HFFc6 (cell line): ENCODE measurements around the gene COA7. TPM values are rescaled to one million over a fixed set of nuclear protein-coding genes. Genes with fewer than 3 reads are reported as not detected.

ENCODE experiments used
- DNase-seq: peaks from one replicate; pipeline ENCODE4 v3.0.0-alpha.2; 2018
- H3K27ac Mint-ChIP-seq: 2 replicates; pipeline ENCODE4 v1.8.0; 2020; ENCODE audit warnings: mild to moderate bottlenecking, mixed read lengths
- H3K27me3 Mint-ChIP-seq: 2 replicates; pipeline ENCODE4 v1.8.0; 2021; ENCODE audit warnings: mild to moderate bottlenecking, moderate library complexity, mixed read lengths; ENCODE audit not compliant: insufficient read depth
- H3K36me3 Mint-ChIP-seq: 2 replicates; pipeline ENCODE4 v1.8.0; 2021; ENCODE audit warnings: low read depth, mixed read lengths
- H3K4me1 Mint-ChIP-seq: 2 replicates; pipeline ENCODE4 v1.8.0; 2020; ENCODE audit warnings: low read depth, mixed read lengths
- H3K4me3 Mint-ChIP-seq: 2 replicates; pipeline ENCODE4 v1.8.0; 2020; ENCODE audit warnings: mild to moderate bottlenecking, moderate library complexity, mixed read lengths
- H3K9me3 Mint-ChIP-seq: 2 replicates; pipeline ENCODE4 v1.8.0; 2020; ENCODE audit warnings: mild to moderate bottlenecking, mixed read lengths
- total RNA-seq, 6 experiments: library from RNA; stranded (reverse); fragmentation: NEBNext Ultra II Directional; extraction: Animal tissue kit (Norgen Biotek cat#: 25700); gene quantifications; 2 replicates in 1 of 6; 3 replicates in 5 of 6; pipeline ENCODE4 v1.2.3, GENCODE V29; 2021
- TF ChIP-seq, protein P1 (sequence below): fragments of 200-600 bp; sonication (generic); IDR thresholded peaks from 2 replicates; pipeline ENCODE4 v1.5.0; 2021; ENCODE audit warnings: antibody characterized with exemption, mild to moderate bottlenecking

The COA7 gene
- total RNA-seq, 6 experiments from 2014 or later: 17.8 to 25.8 (median 20.1) TPM

DNA sequence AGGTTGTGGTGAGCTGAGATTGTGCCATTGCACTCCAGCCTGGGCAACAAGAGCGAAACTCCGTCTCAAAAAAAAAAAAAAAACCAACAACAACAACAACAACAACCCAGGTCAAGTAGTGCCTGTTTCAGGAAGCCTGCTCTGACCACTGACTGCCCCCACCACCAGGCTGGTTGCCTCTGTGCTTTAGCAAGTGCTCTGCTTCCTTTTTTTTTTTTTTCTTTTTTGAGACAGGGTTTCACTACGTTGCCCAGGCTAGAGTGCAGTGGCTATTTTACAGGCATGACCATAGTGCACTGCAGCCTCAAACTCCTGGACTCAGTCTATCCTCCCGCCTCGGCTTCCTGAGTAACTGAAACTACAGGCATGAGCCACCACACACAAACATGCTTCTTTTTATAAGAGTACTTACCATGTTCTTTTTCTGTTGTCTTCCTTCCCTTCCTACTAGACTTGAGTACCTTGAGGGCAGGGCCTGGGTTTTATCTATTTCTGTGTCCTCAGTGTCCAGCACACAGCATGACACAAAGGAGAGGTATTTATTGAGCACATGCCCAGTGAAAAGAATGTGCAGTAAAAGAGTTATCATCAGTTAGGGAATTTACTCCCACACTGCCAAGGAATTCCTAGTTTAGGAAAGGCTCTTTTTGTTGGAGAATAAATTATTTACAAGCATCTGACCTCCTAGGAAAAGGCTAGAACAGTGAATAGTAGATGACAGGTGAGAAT lies 9.9 kb upstream of the COA7 start:
- H3K9me3 Mint-ChIP-seq: peaks cover 13% of the 10 kb centered on the region
- H3K27me3 Mint-ChIP-seq: peaks cover 6% of the 10 kb centered on the region
- peaks cover 32% of the 10 kb centered on the region for H3K4me1 Mint-ChIP-seq
- peaks cover 11% of the 10 kb centered on the region for H3K36me3 Mint-ChIP-seq
- peak overlapping the region; percentile 71 for H3K27ac Mint-ChIP-seq
- peak; percentile 73 for DNase-seq
- H3K4me3 Mint-ChIP-seq: 0 out of 2 replicates have a peak overlapping the region, but pooled peaks have one; percentile 9
- TF ChIP-seq, protein P1, sequence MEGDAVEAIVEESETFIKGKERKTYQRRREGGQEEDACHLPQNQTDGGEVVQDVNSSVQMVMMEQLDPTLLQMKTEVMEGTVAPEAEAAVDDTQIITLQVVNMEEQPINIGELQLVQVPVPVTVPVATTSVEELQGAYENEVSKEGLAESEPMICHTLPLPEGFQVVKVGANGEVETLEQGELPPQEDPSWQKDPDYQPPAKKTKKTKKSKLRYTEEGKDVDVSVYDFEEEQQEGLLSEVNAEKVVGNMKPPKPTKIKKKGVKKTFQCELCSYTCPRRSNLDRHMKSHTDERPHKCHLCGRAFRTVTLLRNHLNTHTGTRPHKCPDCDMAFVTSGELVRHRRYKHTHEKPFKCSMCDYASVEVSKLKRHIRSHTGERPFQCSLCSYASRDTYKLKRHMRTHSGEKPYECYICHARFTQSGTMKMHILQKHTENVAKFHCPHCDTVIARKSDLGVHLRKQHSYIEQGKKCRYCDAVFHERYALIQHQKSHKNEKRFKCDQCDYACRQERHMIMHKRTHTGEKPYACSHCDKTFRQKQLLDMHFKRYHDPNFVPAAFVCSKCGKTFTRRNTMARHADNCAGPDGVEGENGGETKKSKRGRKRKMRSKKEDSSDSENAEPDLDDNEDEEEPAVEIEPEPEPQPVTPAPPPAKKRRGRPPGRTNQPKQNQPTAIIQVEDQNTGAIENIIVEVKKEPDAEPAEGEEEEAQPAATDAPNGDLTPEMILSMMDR: no peak

DNA sequence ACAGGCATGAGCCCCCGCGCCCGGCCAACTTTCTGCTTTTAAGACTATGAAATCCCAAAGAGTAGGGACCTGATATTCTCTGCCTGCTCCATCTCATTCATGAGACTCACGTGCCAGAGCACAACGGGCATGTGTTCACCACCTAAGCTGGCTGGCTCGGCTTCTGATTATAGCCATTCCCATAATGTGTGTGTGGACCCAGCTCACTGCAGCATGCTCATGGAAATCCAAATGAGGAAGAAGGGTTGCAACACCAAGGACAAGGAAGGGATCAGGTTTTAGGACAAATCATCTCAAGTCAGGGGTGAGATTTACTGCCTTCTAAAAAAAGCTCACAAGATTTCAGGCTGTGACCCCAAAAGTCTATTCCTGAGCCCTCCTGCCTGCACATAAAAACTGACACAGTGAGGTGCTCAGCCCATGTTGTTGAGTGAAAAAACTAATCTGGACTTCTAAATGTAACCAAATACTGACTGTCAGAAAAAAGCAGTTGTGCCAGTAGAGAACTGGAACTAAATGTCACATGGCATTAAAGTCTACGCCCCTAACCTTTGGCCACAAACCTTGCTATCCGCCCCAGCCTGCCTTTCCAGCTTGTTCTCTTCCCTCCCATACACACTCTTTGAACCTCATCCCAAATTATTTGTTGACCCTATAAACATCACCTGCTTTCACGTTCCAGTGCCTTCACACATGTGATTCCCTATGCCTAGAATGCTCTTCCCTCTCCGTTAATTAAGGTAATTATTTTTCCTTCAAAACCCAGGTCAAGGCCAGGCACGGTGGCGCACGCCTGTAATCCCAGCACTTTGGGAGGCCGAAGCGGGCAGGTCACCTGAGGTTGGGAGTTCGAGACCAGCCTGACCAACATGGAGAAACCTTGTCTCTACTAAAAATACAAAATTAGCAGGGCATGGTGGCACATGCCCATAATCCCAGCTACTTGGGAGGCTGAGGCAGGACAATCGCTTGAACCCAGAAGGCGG lies 9.1 kb upstream of the COA7 start:
- Mint-ChIP-seq H3K4me3 (no peak overlapping the region), H3K36me3 (peaks cover 11% of the 10 kb centered on the region), H3K4me1 (peaks cover 40% of the 10 kb centered on the region), H3K27ac (no peak overlapping the region), H3K9me3 (peaks cover 13% of the 10 kb centered on the region), H3K27me3 (peaks cover 6% of the 10 kb centered on the region; the same call in 1 of the 2 replicates)
- TF ChIP-seq, protein P1: no peak
- DNase-seq: no peak

DNA sequence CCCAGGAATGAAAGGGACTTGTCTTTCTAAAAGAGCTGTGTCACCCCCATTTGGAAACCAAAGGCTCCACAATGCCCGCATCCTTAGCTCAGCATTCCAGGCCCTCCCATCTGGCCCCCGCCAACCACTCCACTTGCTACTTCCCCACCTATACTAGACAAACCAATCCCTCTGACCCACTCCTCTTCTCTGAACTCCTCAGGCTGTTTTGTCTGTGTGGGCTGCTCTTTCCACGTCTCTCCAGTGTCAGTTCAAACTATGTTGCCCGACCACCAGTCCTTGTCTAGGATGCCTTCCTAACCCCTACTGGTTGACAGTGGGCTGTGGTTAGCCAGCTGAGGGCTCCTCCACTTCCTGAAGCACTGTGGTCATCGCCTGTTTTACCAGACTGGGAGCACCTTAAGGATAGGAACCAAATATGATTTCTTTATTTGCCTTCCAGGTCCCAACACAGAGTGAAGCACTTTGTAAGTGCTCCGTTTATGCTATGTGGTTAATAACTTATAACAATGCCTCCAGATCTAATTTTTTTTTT lies 8.1 kb upstream of the COA7 start:
- no peak overlapping the region for H3K27ac Mint-ChIP-seq
- H3K4me3 Mint-ChIP-seq: no peak overlapping the region
- H3K27me3 Mint-ChIP-seq: peaks cover 6% of the 10 kb centered on the region; the same call in 1 of the 2 replicates
- peaks cover 13% of the 10 kb centered on the region for H3K9me3 Mint-ChIP-seq
- peaks cover 11% of the 10 kb centered on the region for H3K36me3 Mint-ChIP-seq
- H3K4me1 Mint-ChIP-seq: peaks cover 41% of the 10 kb centered on the region
- no peak for DNase-seq
- TF ChIP-seq, protein P1: no peak

DNA sequence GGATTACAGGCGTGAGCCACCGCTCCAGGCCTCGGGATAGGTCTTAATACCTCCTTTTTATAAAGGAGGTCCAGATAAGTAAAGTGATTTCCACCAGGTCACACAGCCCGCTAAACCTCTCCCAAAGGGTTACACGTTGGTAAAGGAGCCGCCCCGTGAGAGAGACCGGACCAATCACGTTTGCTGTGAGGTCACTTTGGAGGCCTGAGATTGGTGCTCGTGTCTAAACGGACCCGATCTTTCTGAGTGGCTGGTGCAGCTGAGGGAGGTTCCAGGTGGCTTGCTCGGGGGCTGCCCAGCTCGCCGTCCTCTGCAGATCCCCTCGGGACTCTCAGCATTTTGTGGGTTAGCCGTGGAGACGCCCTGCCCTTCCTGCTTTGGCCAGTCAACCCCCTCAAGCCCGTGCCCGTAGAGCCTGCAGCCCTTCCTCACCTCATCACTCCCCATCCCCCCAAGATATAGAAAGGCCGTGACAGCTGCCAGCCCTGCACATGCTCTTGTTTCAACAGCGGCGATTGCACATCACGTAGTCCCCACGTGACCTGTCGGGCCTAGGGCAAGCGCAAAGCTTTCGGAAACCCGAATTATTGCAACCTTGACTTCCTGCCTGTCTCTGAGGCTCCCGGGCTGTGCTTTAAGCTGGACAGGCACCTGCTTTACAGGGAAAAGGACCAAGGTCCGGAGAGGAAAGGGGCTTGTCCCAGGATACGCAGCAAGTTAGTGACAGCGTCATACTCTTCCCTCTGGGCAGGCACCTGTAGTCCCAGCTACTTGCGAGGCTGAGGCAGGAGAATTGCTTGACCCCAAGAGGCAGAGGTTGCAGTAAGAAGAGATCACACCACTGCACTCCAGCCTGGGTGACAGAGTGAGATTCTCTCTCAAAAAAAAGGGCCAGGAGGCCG lies 5.0 kb upstream of the COA7 start:
- peaks cover 3% of the 10 kb centered on the region; the same call in 1 of the 2 replicates for H3K27me3 Mint-ChIP-seq
- peaks cover 11% of the 10 kb centered on the region for H3K9me3 Mint-ChIP-seq
- peaks cover 7% of the 10 kb centered on the region for H3K36me3 Mint-ChIP-seq
- peak overlapping the region; percentile 90 for H3K27ac Mint-ChIP-seq
- peaks cover 36% of the 10 kb centered on the region for H3K4me1 Mint-ChIP-seq
- peak; percentile 88 for DNase-seq
- peak overlapping the region; percentile 91 for H3K4me3 Mint-ChIP-seq
- TF ChIP-seq, protein P1: no peak
